B cell (primary cell): Measurements from ENCODE around the gene XCL1. TPM values are rescaled to one million over a fixed set of nuclear protein-coding genes. Genes with fewer than 3 reads are reported as not detected.
"Not testable (repeated sequence)": the region's sequence is repeated elsewhere in the genome, so short reads cannot be mapped to it uniquely, and the experiment has no call there.

Experiments used
- ATAC-seq: fragments of 200-7000 bp; cut with Tn5 transposase; one replicate; pipeline ENCODE4 v1.10.0; 2021; ENCODE audit warnings: low read depth, mild to moderate bottlenecking, moderate number of reproducible peaks, moderate library complexity
- CTCF ChIA-PET: fragments of 350-600 bp; sonication (Branson Sonifier 250); formaldehyde crosslinking; loops from one replicate; lab custom pipeline; 2021; ENCODE audit warnings: antibody characterized with exemption, inconsistent platforms; lab: Charles Lee
- POLR2A ChIA-PET: fragments of 350-600 bp; sonication (Branson Sonifier 250); formaldehyde crosslinking; loops from one replicate; lab custom pipeline; 2021; ENCODE audit warnings: antibody characterized with exemption; lab: Charles Lee
- DNase-seq: peaks from one replicate; pipeline ENCODE4 v3.0.0; 2013
- H2AFZ ChIP-seq: 2 replicates; pipeline ENCODE4 v1.6.1; 2012; ENCODE audit warnings: mild to moderate bottlenecking, low read depth, low read length; ENCODE audit not compliant: insufficient read depth, poor library complexity, severe bottlenecking
- H3K27ac ChIP-seq, 2 donors: 1 replicate in 1 of 2; 2 replicates in 1 of 2; pipeline ENCODE4 v1.5.1; 2012 to 2013; ENCODE audit warnings: low read length in 2 of 2, mild to moderate bottlenecking in 2 of 2, moderate library complexity in 1 of 2
- H3K27me3 ChIP-seq, 4 experiments: fragments of 200-600 bp in 1 of 4; sonication (generic) in 1 of 4; replicated peaks in 1 of 4; 1 replicate in 2 of 4; 2 replicates in 2 of 4; pipeline versions ENCODE4 v1.6.1 to v1.7.0; 2013 to 2016; ENCODE audit warnings: low read length in 3 of 4, mild to moderate bottlenecking in 2 of 4, mixed read lengths in 1 of 4, moderate library complexity in 1 of 4; ENCODE audit not compliant: insufficient read depth in 4 of 4, control insufficient read depth in 3 of 4; ENCODE audit errors: control extremely low read depth in 1 of 4
- H3K36me3 ChIP-seq, 2 experiments: replicated peaks in 1 of 2; 1 replicate in 1 of 2; 2 replicates in 1 of 2; pipeline versions ENCODE4 v1.6.1 to v1.7.1; 2013; ENCODE audit warnings: low read length in 1 of 2; ENCODE audit not compliant: insufficient read depth in 2 of 2, control insufficient read depth in 1 of 2; ENCODE audit errors: control extremely low read depth in 1 of 2, extremely low read depth in 1 of 2
- H3K4me1 ChIP-seq, 2 donors: fragments of 200-600 bp in 1 of 2; sonication (generic) in 1 of 2; 1 replicate in 1 of 2; 2 replicates in 1 of 2; pipeline versions ENCODE4 v1.5.1 to v1.6.1; 2013 to 2017; ENCODE audit warnings: low read length in 2 of 2; ENCODE audit not compliant: control insufficient read depth in 2 of 2, insufficient read depth in 2 of 2
- H3K4me2 ChIP-seq: replicated peaks from 2 replicates; pipeline ENCODE3; 2012; ENCODE audit warnings: mild to moderate bottlenecking, low read depth, low read length; ENCODE audit not compliant: poor library complexity, severe bottlenecking
- H3K4me3 ChIP-seq, 5 experiments: fragments of 200-600 bp in 1 of 5; sonication (generic) in 1 of 5; 1 replicate in 3 of 5; 2 replicates in 2 of 5; pipeline versions ENCODE4 v1.5.1 to v1.7.0; 2011 to 2016; ENCODE audit warnings: low read length in 4 of 5, mild to moderate bottlenecking in 4 of 5, low read depth in 2 of 5, control low read depth in 1 of 5, moderate library complexity in 1 of 5; ENCODE audit not compliant: insufficient read depth in 1 of 5; ENCODE audit errors: control extremely low read depth in 1 of 5, extremely low read depth in 1 of 5
- H3K79me2 ChIP-seq: fragments of 200-600 bp; sonication (generic); one replicate; pipeline ENCODE4 v1.6.0; 2016; ENCODE audit warnings: low read length; ENCODE audit not compliant: control insufficient read depth, insufficient read depth
- H3K9ac ChIP-seq: fragments of 200-600 bp; sonication (generic); 2 replicates; pipeline ENCODE4 v1.6.1; 2017; ENCODE audit warnings: mild to moderate bottlenecking, low read length, moderate library complexity
- H3K9me3 ChIP-seq, 3 donors: one replicate each; pipeline versions ENCODE4 v1.6.1 to v1.7.1; 2013; ENCODE audit warnings: low read length in 2 of 3; ENCODE audit not compliant: control insufficient read depth in 2 of 3, insufficient read depth in 1 of 3; ENCODE audit errors: control extremely low read depth in 1 of 3
- H4K20me1 ChIP-seq: 2 replicates; pipeline ENCODE4 v1.6.0; 2012; ENCODE audit warnings: mild to moderate bottlenecking, low read length; ENCODE audit not compliant: insufficient read depth, control insufficient read depth, poor library complexity, severe bottlenecking
- H3K27ac Mint-ChIP-seq: one replicate; pipeline ENCODE4 v1.8.0; 2021; ENCODE audit warnings: mixed read lengths
- H3K27me3 Mint-ChIP-seq: one replicate; pipeline ENCODE4 v1.8.0; 2021; ENCODE audit warnings: mixed read lengths
- H3K4me1 Mint-ChIP-seq: one replicate; pipeline ENCODE4 v1.8.0; 2021; ENCODE audit warnings: mixed read lengths
- H3K4me3 Mint-ChIP-seq: one replicate; pipeline ENCODE4 v1.8.0; 2021; ENCODE audit warnings: mixed read lengths
- H3K9me3 Mint-ChIP-seq: one replicate; pipeline ENCODE4 v1.8.0; 2022; ENCODE audit warnings: mixed read lengths; ENCODE audit not compliant: insufficient read depth
- EZH2 ChIP-seq: IDR thresholded peaks from 2 replicates; pipeline ENCODE4 v1.6.1; 2012; ENCODE audit warnings: borderline replicate concordance, low read depth, mild to moderate bottlenecking, moderate library complexity, low read length; ENCODE audit not compliant: insufficient read depth, poor library complexity, severe bottlenecking
- WGBS: methylation state at CpG from one replicate; pipeline ENCODE4 v1.1.5; 2013; ENCODE audit warnings: missing lambda C conversion rate; ENCODE audit not compliant: insufficient coverage; 5-methylcytosine and 5-hydroxymethylcytosine counted together
- intact Hi-C: fragments of 100-400 bp; cut with micrococcal nuclease; formaldehyde crosslinking; loops from one replicate; pipeline ENCODE4 v1.10.0; 2022
- polyA plus RNA-seq: library from polyadenylated mRNA; depleted of rRNA; stranded (reverse); fragments of >200 nt; gene quantifications from 2 replicates; pipeline ENCODE4 v1.2.3, GENCODE V29; 2012
- total RNA-seq, 2 donors: library from RNA; stranded (reverse); fragments of 120-200 nt in 1 of 2; gene quantifications; 1 replicate in 1 of 2; 2 replicates in 1 of 2; pipeline versions ENCODE4 v1.2.3 to v1.2.4, GENCODE V29; 2013 to 2022
- TF ChIP-seq, protein P1 (sequence below): fragments of 200-600 bp; IDR thresholded peaks from one replicate; pipeline ENCODE4 v1.8.0; 2022; ENCODE audit warnings: antibody characterized with exemption, mild to moderate bottlenecking

XCL1 gene
- total and polyA plus RNA-seq, 2 donors (not counting 1 experiment from before 2014, with no cell fraction given): 0.12 TPM; not detected in 1

DNA sequence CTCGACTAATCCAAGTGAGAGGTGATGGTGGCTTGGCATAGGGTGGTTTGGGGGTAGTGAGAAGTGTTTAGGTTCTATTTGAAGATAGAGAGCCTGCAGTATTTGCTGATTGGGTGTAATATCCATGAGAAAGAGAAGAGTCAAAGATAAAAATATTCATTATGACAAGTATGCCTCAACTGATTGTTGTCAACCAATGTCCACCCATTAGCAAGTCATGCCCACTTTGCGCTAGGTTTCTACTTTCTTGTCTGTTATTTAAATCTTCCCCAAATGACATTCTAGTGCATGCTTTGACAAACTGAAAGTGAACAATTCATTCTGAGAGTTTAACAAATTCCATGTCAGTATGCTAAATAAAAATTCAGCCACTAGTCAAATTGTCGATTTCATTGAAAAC, 3.8 kb upstream of the XCL1 start:
- DNase-seq (no peak), ATAC-seq (no peak)
- Histone ChIP-seq H3K4me2 (no peak overlapping the region), H3K27me3 (no peaks in the 10 kb centered on the region), H3K9me3 (no peaks in the 10 kb centered on the region), H2AFZ (no peak overlapping the region), H3K4me3 (no peak overlapping the region), H3K79me2 (no peaks in the 10 kb centered on the region), H3K27ac (no peak overlapping the region), H3K36me3 (no peaks in the 10 kb centered on the region), H4K20me1 (no peaks in the 10 kb centered on the region), H3K9ac (no peak overlapping the region), H3K4me1 (no peaks in the 10 kb centered on the region)
- POLR2A ChIA-PET: no interaction called here
- no peaks in the 10 kb centered on the region for H3K9me3 Mint-ChIP-seq
- H3K4me1 Mint-ChIP-seq: no peaks in the 10 kb centered on the region
- no peak overlapping the region for H3K4me3 Mint-ChIP-seq
- WGBS: 75% methylated on average over 1 of the region's 3 CpGs
- CTCF ChIA-PET: no interaction called here
- intact Hi-C loops: loop anchor here (2.0 kb wide), 1 partner anchor 230 kb away; no protein-coding TSS in a partner anchor
- TF ChIP-seq, protein P1, sequence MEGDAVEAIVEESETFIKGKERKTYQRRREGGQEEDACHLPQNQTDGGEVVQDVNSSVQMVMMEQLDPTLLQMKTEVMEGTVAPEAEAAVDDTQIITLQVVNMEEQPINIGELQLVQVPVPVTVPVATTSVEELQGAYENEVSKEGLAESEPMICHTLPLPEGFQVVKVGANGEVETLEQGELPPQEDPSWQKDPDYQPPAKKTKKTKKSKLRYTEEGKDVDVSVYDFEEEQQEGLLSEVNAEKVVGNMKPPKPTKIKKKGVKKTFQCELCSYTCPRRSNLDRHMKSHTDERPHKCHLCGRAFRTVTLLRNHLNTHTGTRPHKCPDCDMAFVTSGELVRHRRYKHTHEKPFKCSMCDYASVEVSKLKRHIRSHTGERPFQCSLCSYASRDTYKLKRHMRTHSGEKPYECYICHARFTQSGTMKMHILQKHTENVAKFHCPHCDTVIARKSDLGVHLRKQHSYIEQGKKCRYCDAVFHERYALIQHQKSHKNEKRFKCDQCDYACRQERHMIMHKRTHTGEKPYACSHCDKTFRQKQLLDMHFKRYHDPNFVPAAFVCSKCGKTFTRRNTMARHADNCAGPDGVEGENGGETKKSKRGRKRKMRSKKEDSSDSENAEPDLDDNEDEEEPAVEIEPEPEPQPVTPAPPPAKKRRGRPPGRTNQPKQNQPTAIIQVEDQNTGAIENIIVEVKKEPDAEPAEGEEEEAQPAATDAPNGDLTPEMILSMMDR: no peak
- TF ChIP-seq EZH2: no peak
- H3K27ac Mint-ChIP-seq: no peak overlapping the region
- peaks cover 20% of the 10 kb centered on the region for H3K27me3 Mint-ChIP-seq

DNA sequence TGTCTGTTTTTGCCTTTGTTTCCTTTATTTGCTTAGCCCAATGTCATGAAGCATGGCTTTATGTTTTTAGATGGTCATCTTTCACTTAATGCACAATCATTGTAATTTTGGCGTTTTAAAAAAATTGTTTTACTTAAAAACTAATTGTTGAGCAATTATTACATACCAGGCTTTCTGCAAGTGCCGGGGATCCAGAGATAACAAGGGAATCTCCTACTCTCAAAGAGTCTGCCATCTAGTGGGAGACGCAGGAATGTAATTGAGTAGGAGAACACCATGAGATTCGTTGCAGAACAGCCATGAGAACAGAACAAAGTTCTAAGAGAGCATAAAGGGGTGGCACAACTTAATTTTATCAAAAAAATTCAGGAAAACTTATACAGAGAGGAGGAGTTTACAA, 2.2 kb upstream of the XCL1 start:
- TF ChIP-seq, protein P1: peak; percentile 9
- CTCF ChIA-PET, H3K4me3 Mint-ChIP-seq, POLR2A ChIA-PET, H3K4me2 ChIP-seq, H3K27ac ChIP-seq, H3K4me1 Mint-ChIP-seq, H3K79me2 ChIP-seq, H3K9me3 Mint-ChIP-seq, H3K36me3 ChIP-seq, H3K4me1 ChIP-seq, H2AFZ ChIP-seq, H3K27me3 ChIP-seq, H3K9ac ChIP-seq, intact Hi-C loops, H4K20me1 ChIP-seq, ATAC-seq, H3K4me3 ChIP-seq, H3K27ac Mint-ChIP-seq, H3K9me3 ChIP-seq: not testable (repeated sequence)
- peaks cover 15% of the 10 kb centered on the region for H3K27me3 Mint-ChIP-seq
- peak; percentile 11 for DNase-seq
- WGBS: no CpG with 5 or more reads among the region's 4 CpGs

DNA sequence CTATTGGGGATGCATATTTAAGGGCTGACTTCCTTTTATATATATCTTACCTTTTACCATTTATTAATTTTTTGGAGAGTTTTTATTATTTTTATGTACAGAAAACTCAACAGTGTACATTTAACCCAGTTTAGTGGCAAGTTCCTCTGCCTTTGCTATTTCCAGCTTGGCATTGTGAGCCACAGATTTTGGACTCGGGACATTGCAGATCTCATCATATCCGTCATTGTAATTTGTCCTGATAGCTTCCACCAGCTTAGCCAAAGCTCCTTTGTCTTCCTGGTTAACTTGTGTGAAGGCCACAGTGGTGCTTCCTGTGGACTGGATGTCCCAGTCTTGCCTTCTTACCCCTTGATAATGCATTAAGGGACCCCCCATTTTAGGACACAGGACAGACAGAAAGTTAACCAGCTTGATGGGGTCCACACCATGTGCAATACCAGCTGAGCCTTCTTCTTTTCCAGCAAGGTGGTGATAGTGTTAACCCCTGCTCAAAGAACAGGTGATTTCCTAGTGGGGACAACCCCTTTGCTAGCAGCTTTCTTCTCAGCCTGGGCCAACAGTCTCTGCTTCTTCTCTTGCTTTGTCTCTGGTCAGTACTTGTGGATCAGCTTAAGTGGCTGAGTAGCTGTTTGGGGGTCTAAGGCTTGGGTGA, 2.3 kb downstream of the XCL1 start:
- H3K9me3 ChIP-seq, H3K4me1 ChIP-seq, H3K36me3 ChIP-seq, DNase-seq, H3K4me2 ChIP-seq, ATAC-seq, H3K27ac ChIP-seq, H3K79me2 ChIP-seq, H3K27ac Mint-ChIP-seq, H3K27me3 Mint-ChIP-seq, H4K20me1 ChIP-seq, H3K27me3 ChIP-seq, H2AFZ ChIP-seq, H3K4me3 ChIP-seq, H3K9me3 Mint-ChIP-seq, H3K4me3 Mint-ChIP-seq, POLR2A ChIA-PET, H3K4me1 Mint-ChIP-seq, CTCF ChIA-PET, H3K9ac ChIP-seq: not testable (repeated sequence)
- intact Hi-C loops: loop anchor here (2.0 kb wide), 1 partner anchor 36 kb away; the partner anchor contains the start of gene XCL2
- 95% methylated on average over 2 of the region's 2 CpGs for WGBS
